K562 (cell line): ENCODE results near the gene AIM2. TPM values are rescaled to one million over a fixed set of nuclear protein-coding genes. Genes with fewer than 3 reads are reported as not detected.
"Not testable (repeated sequence)": the region's sequence is repeated elsewhere in the genome, so short reads cannot be mapped to it uniquely, and the experiment has no call there.

ENCODE experiments used
- ATAC-seq: fragments of 200-7000 bp; cut with Tn5 transposase; 3 replicates; pipeline ENCODE4 v1.9.1; 2020; ENCODE audit warnings: moderate library complexity
- BruUV-seq: library from RNA; stranded (reverse); fragments of 400-500 nt; replicated peaks from 2 replicates; lab custom pipeline; 2021; lab: Mats Ljungman, UMichigan
- CTCF ChIA-PET: fragments of 300-600 bp; formaldehyde crosslinking; extraction: SDS; loops from one replicate; lab custom pipeline; 2021; ENCODE audit warnings: low intra/inter-chr PET ratio; lab: Yijun Ruan, JAX
- POLR2A ChIA-PET: fragments of 300-600, 350-650 bp; sonication (Branson Sonifier 250); formaldehyde crosslinking; extraction: SDS; loops from one replicate; lab custom pipeline; 2021; ENCODE audit warnings: antibody characterized with exemption, inconsistent platforms; lab: Yijun Ruan, JAX
- DNase-seq, 4 experiments: peaks; one replicate each; pipeline versions ENCODE4 v3.0.0 to v3.0.0-alpha.2; 2011 to 2018; ENCODE audit warnings: low spot score in 3 of 4, mixed read lengths in 3 of 4; ENCODE audit errors: extremely low read depth in 1 of 4
- FAIRE-seq: peaks from 2 replicates; lab custom pipeline; 2011; peaks lifted over from hg19 to GRCh38; lab: Jason Lieb, UNC
- H2AFZ ChIP-seq: 2 replicates; pipeline ENCODE4 v1.6.0; 2011; ENCODE audit warnings: low read depth, low read length, control low read depth, inconsistent platforms
- H3K27ac ChIP-seq: fragments of 200-600 bp; 3 replicates; pipeline ENCODE4 v1.8.0; 2011; ENCODE audit warnings: low read depth, mild to moderate bottlenecking, control low read depth, inconsistent platforms, low read length, moderate library complexity, mixed read lengths; ENCODE audit errors: extremely low read depth
- H3K27me3 ChIP-seq, 2 experiments: fragments of 300-600 bp in 1 of 2; 2 replicates in 1 of 2; 3 replicates in 1 of 2; pipeline versions ENCODE4 v1.6.0 to v1.8.0; 2011; ENCODE audit warnings: inconsistent platforms in 2 of 2, low read length in 2 of 2, mild to moderate bottlenecking in 1 of 2, mixed read lengths in 1 of 2, moderate library complexity in 1 of 2; ENCODE audit not compliant: control insufficient read depth in 2 of 2, insufficient read depth in 2 of 2
- H3K36me3 ChIP-seq: fragments of 300-600 bp; 3 replicates; pipeline ENCODE4 v1.8.0; 2011; ENCODE audit warnings: mild to moderate bottlenecking, low read length, inconsistent platforms; ENCODE audit not compliant: control insufficient read depth, insufficient read depth
- H3K4me1 ChIP-seq, 2 experiments: fragments of 200-600 bp in 1 of 2; replicated peaks in 1 of 2; 2 replicates in 1 of 2; 3 replicates in 1 of 2; pipeline versions ENCODE4 v1.5.1 to v1.8.0; 2011; ENCODE audit warnings: inconsistent platforms in 2 of 2, low read length in 2 of 2, mild to moderate bottlenecking in 1 of 2, mixed read lengths in 1 of 2, moderate library complexity in 1 of 2; ENCODE audit not compliant: control insufficient read depth in 2 of 2, insufficient read depth in 2 of 2
- H3K4me2 ChIP-seq: 2 replicates; pipeline ENCODE4 v1.6.1; 2011; ENCODE audit warnings: low read length, control low read depth, inconsistent platforms, mixed read lengths; ENCODE audit not compliant: insufficient read depth
- H3K4me3 ChIP-seq: fragments of 200-600 bp; sonication (generic), shearing (Covaris generic); 2 replicates; pipeline ENCODE4 v1.5.1; 2016; ENCODE audit warnings: control low read depth, inconsistent platforms
- H3K79me2 ChIP-seq: fragments of 200-600 bp; 3 replicates; pipeline ENCODE4 v1.8.0; 2011; ENCODE audit warnings: low read length, inconsistent platforms; ENCODE audit not compliant: control insufficient read depth, insufficient read depth
- H3K9ac ChIP-seq, 2 experiments: 2 replicates each; pipeline versions ENCODE4 v1.6.0 to v1.6.1; 2011; ENCODE audit warnings: low read depth in 2 of 2, low read length in 2 of 2, control low read depth in 1 of 2, inconsistent platforms in 1 of 2, mild to moderate bottlenecking in 1 of 2, mixed read lengths in 1 of 2; ENCODE audit not compliant: insufficient read depth in 1 of 2
- H3K9me1 ChIP-seq: one replicate; pipeline ENCODE4 v1.6.0; 2011; ENCODE audit warnings: inconsistent platforms, mild to moderate bottlenecking, low read length, moderate library complexity; ENCODE audit not compliant: control insufficient read depth, insufficient read depth
- H3K9me3 ChIP-seq: replicated peaks from 2 replicates; pipeline ENCODE4 v1.5.1; 2011; ENCODE audit warnings: low read depth, low read length, inconsistent platforms; ENCODE audit not compliant: control insufficient read depth, insufficient read depth
- H4K20me1 ChIP-seq: replicated peaks from 2 replicates; pipeline ENCODE4 v1.6.1; 2011; ENCODE audit warnings: low read length, inconsistent platforms, mixed read lengths; ENCODE audit not compliant: control insufficient read depth, insufficient read depth
- ELF1 ChIP-seq: fragments of 200-800 bp; sonication (Bioruptor generic); IDR thresholded peaks from 2 replicates; pipeline ENCODE4 v1.6.1; 2016; ENCODE audit warnings: missing genetic modification characterization, missing compliant biosample characterization
- GTF2F1 ChIP-seq: IDR thresholded peaks from 2 replicates; pipeline ENCODE4 v1.6.1; 2011; ENCODE audit warnings: low read depth, low read length, improper control_type of control experiment
- KDM4B ChIP-seq, 2 experiments: fragments of 450-650 bp in 1 of 2; sonication (generic) in 1 of 2; IDR thresholded peaks; 2 replicates each; pipeline ENCODE4 v1.6.1; 2016 to 2017; ENCODE audit warnings: borderline replicate concordance in 2 of 2, antibody characterized with exemption in 1 of 2, low read depth in 1 of 2, mild to moderate bottlenecking in 1 of 2
- L3MBTL2 ChIP-seq: fragments of 450-650 bp; IDR thresholded peaks from 2 replicates; pipeline ENCODE4 v1.6.1; 2016; ENCODE audit warnings: mild to moderate bottlenecking, moderate library complexity
- MEF2A ChIP-seq: IDR thresholded peaks from 2 replicates; pipeline ENCODE4 v1.6.1; 2011; ENCODE audit warnings: low read depth, mild to moderate bottlenecking, low read length, moderate library complexity; ENCODE audit not compliant: control insufficient read depth
- NCOA2 ChIP-seq, 2 experiments: fragments of 450-650 bp; IDR thresholded peaks; 2 replicates each; pipeline ENCODE4 v1.6.1; 2018; ENCODE audit warnings: mild to moderate bottlenecking in 2 of 2, moderate library complexity in 1 of 2; ENCODE audit not compliant: partially characterized antibody in 2 of 2
- NEUROD1 ChIP-seq: fragments of 150-350 bp; IDR thresholded peaks from 2 replicates; pipeline ENCODE4 v1.6.1; 2014; ENCODE audit warnings: borderline replicate concordance, low read length, low read depth; ENCODE audit not compliant: partially characterized antibody
- TAF1 ChIP-seq: IDR thresholded peaks from 2 replicates; pipeline ENCODE4 v1.6.1; 2011; ENCODE audit warnings: mild to moderate bottlenecking, low read length, moderate library complexity; ENCODE audit not compliant: insufficient read depth, control insufficient read depth, severe bottlenecking; ENCODE audit errors: extremely low read depth
- TAF15 ChIP-seq: fragments of 200-400 bp; formaldehyde crosslinking; IDR thresholded peaks from 2 replicates; pipeline ENCODE4 v1.6.1; 2017; ENCODE audit warnings: mild to moderate bottlenecking, low read depth, low read length, moderate library complexity
- ZNF146 ChIP-seq: IDR thresholded peaks from one replicate; pipeline ENCODE4 v1.6.1; 2018; ENCODE audit warnings: missing compliant biosample characterization; ENCODE audit not compliant: unreplicated experiment
- ZNF512 ChIP-seq: IDR thresholded peaks from 2 replicates; pipeline ENCODE4 v1.6.1; 2016; ENCODE audit warnings: missing genetic modification characterization, missing compliant biosample characterization
- ZNF695 ChIP-seq: fragments of 450-650 bp; formaldehyde crosslinking; IDR thresholded peaks from 2 replicates; pipeline ENCODE4 v1.4.0; 2020; ENCODE audit warnings: mild to moderate bottlenecking, moderate library complexity
- WGBS: fragments of 100-300 bp; shearing (Covaris generic); methylation state at CpG from one replicate; pipeline ENCODE4 v1.1.6; 2016; ENCODE audit warnings: low coverage, mixed read lengths; ENCODE audit not compliant: insufficient coverage; ENCODE audit errors: missing lambda C conversion rate; 5-methylcytosine and 5-hydroxymethylcytosine counted together
- in situ Hi-C: fragments of 300-500 bp; cut with MboI; formaldehyde crosslinking; loops from 4 replicates; pipeline ENCODE4 v1.15.0; 2018; ENCODE audit warnings: inconsistent platforms, mixed read lengths
- intact Hi-C: fragments of 100-400 bp; cut with micrococcal nuclease; formaldehyde crosslinking; loops from 2 replicates; pipeline ENCODE4 v1.14.2; 2022
- polyA plus RNA-seq, 8 experiments: library from polyadenylated mRNA; depleted of rRNA in 4 of 8; stranded (reverse) in 5 of 8; unstranded in 3 of 8; fragments of >200 nt; fragmentation: Nextera tagmentation in 2 of 8; fragmentation: Illumina TruSeq in 1 of 8; extraction: Ambion mirVana in 2 of 8; extraction: Trizol in 1 of 8; gene quantifications; 2 replicates each; pipeline versions ENCODE4 v1.2.1 to v1.2.3, GENCODE V29; 2011 to 2014; ENCODE audit warnings: inconsistent platforms in 1 of 8, missing spikeins in 1 of 8
- total RNA-seq, 7 experiments: library from RNA; depleted of rRNA in 6 of 7; stranded (reverse); fragments of >200 nt in 6 of 7; fragmentation: Illumina TruSeq in 2 of 7; extraction: Trizol in 2 of 7; gene quantifications; 2 replicates each; pipeline versions ENCODE4 v1.2.1 to v1.2.3, GENCODE V29; 2011 to 2021; ENCODE audit warnings: low replicate concordance in 1 of 7

Gene AIM2
- total and polyA plus RNA-seq, 9 of the 15 experiments (the other 6 are each of a cell fraction or from before 2014, with no cell fraction given) = 0.10 to 0.95 (median 0.22) TPM

GRCh38 chr1:159113596-159114433, 37.2 kb upstream of the AIM2 start:
- ChIA-PET CTCF (no interaction called here), POLR2A (no interaction called here)
- ATAC-seq (no peak), FAIRE-seq (no peak), DNase-seq (no peak)
- H3K27ac ChIP-seq = no peak overlapping the region
- H3K27me3 ChIP-seq = 0 out of 5 replicates have a peak, but pooled peaks cover 0 to 4% of the 10 kb centered on the region in 2 experiments
- in situ Hi-C loops (no loop called here), intact Hi-C loops (no loop called here)
- H3K4me3 ChIP-seq = no peak overlapping the region
- WGBS = 0% methylated on average over 1 of the region's 1 CpG
- no peaks in the 10 kb centered on the region for H3K4me1 ChIP-seq
- H3K9me1 ChIP-seq = no peaks in the 10 kb centered on the region
- TF ChIP-seq ZNF512 (no peak), NCOA2 (IDR thresholded peaks at IDR 0.05; ENCODE audit: partially characterized antibody in 2 of 2) (no peak), GTF2F1 (no peak), ZNF146 (no peak), TAF15 (no peak), ZNF695 (CRISPR knock-in tag) (no peak), L3MBTL2 (no peak), MEF2A (no peak), TAF1 (no peak), NEUROD1 (no peak), KDM4B (IDR thresholded peaks at IDR 0.05; ENCODE audit: borderline replicate concordance in 2 of 2, low read depth in 1 of 2) (no peak), ELF1 (tag) (no peak)
- H3K4me2 ChIP-seq = no peak overlapping the region
- no peak overlapping the region for H2AFZ ChIP-seq
- H3K9me3 ChIP-seq = no peaks in the 10 kb centered on the region
- no peaks in the 10 kb centered on the region for H3K36me3 ChIP-seq
- BruUV-seq = no TSS peak
- no peak overlapping the region for H3K9ac ChIP-seq
- no peaks in the 10 kb centered on the region for H3K79me2 ChIP-seq
- no peaks in the 10 kb centered on the region for H4K20me1 ChIP-seq

GRCh38 chr1:159103021-159103420, 26.5 kb upstream of the AIM2 start:
- CTCF ChIA-PET, H3K4me1 ChIP-seq, BruUV-seq, H3K9me1 ChIP-seq, H3K4me2 ChIP-seq, in situ Hi-C loops, H4K20me1 ChIP-seq, H3K4me3 ChIP-seq, H3K79me2 ChIP-seq, H3K27ac ChIP-seq, H3K36me3 ChIP-seq, H2AFZ ChIP-seq, FAIRE-seq, intact Hi-C loops, ATAC-seq, POLR2A ChIA-PET, DNase-seq, H3K9me3 ChIP-seq, H3K9ac ChIP-seq: not testable (repeated sequence)
- H3K27me3 ChIP-seq = peaks cover 0 to 10% of the 10 kb centered on the region in 2 experiments; a peak in 2 of 5 replicates
- 0% methylated on average over 2 of the region's 3 CpGs for WGBS
